Vagina (tissue), 2 donors: ENCODE data around the gene NUCKS1.
A peak's percentile ranks its signal among the peaks of the same experiment; 100 is the strongest.

Experiments used
- POLR2A ChIP-seq, 2 donors: fragments of 450-650 bp; IDR thresholded peaks; one replicate each; pipeline ENCODE4 v1.6.1; 2017; ENCODE audit warnings: antibody characterized with exemption in 2 of 2, mild to moderate bottlenecking in 2 of 2, moderate library complexity in 2 of 2
- POLR2AphosphoS5 ChIP-seq, 2 donors: sonication (generic); formaldehyde crosslinking; IDR thresholded peaks; one replicate each; pipeline ENCODE4 v1.9.0; 2017; ENCODE audit warnings: antibody characterized with exemption in 2 of 2, mild to moderate bottlenecking in 2 of 2, low read depth in 1 of 2; ENCODE audit not compliant: insufficient read depth in 1 of 2
- TF ChIP-seq, protein P1 (sequence below), 3 experiments: fragments of 450-650 bp in 2 of 3; fragments of 200-600 bp in 1 of 3; sonication (generic) in 1 of 3; IDR thresholded peaks; one replicate each; pipeline ENCODE4 v1.5.1; 2017 to 2019; ENCODE audit warnings: antibody characterized with exemption in 3 of 3, mild to moderate bottlenecking in 2 of 3, moderate library complexity in 2 of 3

DNA sequence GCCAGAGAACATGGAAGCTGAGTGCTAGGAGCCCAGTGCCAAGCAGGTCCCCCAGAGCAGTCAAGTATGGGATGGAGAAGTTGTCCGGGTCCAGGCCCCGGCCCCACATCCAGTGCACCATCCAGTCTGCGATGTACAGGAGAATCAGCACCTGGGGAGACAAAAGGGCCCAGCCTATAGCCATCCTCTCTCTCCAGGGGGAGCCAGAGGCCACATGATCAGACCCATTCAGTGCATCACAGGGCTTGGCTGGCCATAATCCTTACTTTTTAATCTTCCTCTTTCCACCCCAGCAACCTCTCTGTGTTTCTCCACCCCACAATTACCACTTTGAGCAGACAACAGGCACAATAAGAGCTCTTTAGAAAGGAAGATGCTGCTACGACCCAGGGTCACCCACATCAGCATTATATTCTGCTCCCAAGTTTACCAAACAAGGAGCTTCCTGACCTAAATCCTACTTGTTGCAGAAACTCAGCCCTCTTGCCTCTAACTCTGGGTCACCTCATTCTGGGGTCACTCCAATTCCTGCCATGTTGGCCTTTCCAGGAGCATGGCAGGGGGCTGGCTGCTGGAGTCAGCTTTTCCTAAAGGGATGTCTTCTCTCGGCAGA is 41.7 kb upstream of the NUCKS1 start:
- TF ChIP-seq POLR2AphosphoS5 (IDR thresholded peaks at IDR 0.05; ENCODE audit: insufficient read depth in 1 of 2, low read depth in 1 of 2) (no peak), POLR2A (IDR thresholded peaks at IDR 0.05) (no peak)
- TF ChIP-seq, protein P1, sequence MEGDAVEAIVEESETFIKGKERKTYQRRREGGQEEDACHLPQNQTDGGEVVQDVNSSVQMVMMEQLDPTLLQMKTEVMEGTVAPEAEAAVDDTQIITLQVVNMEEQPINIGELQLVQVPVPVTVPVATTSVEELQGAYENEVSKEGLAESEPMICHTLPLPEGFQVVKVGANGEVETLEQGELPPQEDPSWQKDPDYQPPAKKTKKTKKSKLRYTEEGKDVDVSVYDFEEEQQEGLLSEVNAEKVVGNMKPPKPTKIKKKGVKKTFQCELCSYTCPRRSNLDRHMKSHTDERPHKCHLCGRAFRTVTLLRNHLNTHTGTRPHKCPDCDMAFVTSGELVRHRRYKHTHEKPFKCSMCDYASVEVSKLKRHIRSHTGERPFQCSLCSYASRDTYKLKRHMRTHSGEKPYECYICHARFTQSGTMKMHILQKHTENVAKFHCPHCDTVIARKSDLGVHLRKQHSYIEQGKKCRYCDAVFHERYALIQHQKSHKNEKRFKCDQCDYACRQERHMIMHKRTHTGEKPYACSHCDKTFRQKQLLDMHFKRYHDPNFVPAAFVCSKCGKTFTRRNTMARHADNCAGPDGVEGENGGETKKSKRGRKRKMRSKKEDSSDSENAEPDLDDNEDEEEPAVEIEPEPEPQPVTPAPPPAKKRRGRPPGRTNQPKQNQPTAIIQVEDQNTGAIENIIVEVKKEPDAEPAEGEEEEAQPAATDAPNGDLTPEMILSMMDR (IDR thresholded peaks at IDR 0.05), result peak; percentile 58 to 66 (median 62)
